ENCODE results near the gene DIP2A.

Gene DIP2A

GRCh38 chr21:46610018-46610701 lies 151.5 kb downstream of the DIP2A start:
- Histone ChIP-seq H3K4me2 (ENCODE audit: low read length) (no peak overlapping the region), H3K79me2 (ENCODE audit: control insufficient read depth, low read length) (no peaks in the 10 kb centered on the region), H3K9me2 (replicated peaks; ENCODE audit: control insufficient read depth, low read length) (no peaks in the 10 kb centered on the region), H3K9me3 (ENCODE audit: control insufficient read depth, insufficient read depth, low read length) (no peaks in the 10 kb centered on the region), H4K20me1 (ENCODE audit: control insufficient read depth, insufficient read depth, low read depth, low read length) (no peaks in the 10 kb centered on the region), H3K36me3 (ENCODE audit: control insufficient read depth, low read length) (no peaks in the 10 kb centered on the region), H3K4me3 (ENCODE audit: low read length) (no peak overlapping the region), H3F3A (ENCODE audit: control insufficient read depth, insufficient read depth) (no peaks in the 10 kb centered on the region), H3K27ac (ENCODE audit: low read depth, low read length) (no peak overlapping the region), H3K4me1 (ENCODE audit: control insufficient read depth, low read length) (no peaks in the 10 kb centered on the region), H3K27me3 (ENCODE audit: control insufficient read depth, low read length) (peaks cover 4% of the 10 kb centered on the region; the same call in 1 of the 2 replicates)
- TF ChIP-seq CTCF (IDR thresholded peaks at IDR 0.05; ENCODE audit: low read depth, low read length, poor library complexity, severe bottlenecking) (no peak), EZH2phosphoT487 (IDR thresholded peaks at IDR 0.05; ENCODE audit: borderline replicate concordance, low read length) (no peak)

GRCh38 chr21:46613391-46613790 lies 154.7 kb downstream of the DIP2A start:
- Histone ChIP-seq H3K36me3 (ENCODE audit: control insufficient read depth, low read length) (no peaks in the 10 kb centered on the region), H3K4me2 (ENCODE audit: low read length) (no peak overlapping the region), H3K4me1 (ENCODE audit: control insufficient read depth, low read length) (no peaks in the 10 kb centered on the region), H4K20me1 (ENCODE audit: control insufficient read depth, insufficient read depth, low read depth, low read length) (no peaks in the 10 kb centered on the region), H3K27me3 (ENCODE audit: control insufficient read depth, low read length) (0 out of 2 replicates have a peak, but pooled peaks cover 4% of the 10 kb centered on the region), H3F3A (ENCODE audit: control insufficient read depth, insufficient read depth) (no peaks in the 10 kb centered on the region), H3K9me3 (ENCODE audit: control insufficient read depth, insufficient read depth, low read length) (no peaks in the 10 kb centered on the region), H3K4me3 (ENCODE audit: low read length) (no peak overlapping the region), H3K9me2 (replicated peaks; ENCODE audit: control insufficient read depth, low read length) (no peaks in the 10 kb centered on the region), H3K27ac (ENCODE audit: low read depth, low read length) (no peak overlapping the region), H3K79me2 (ENCODE audit: control insufficient read depth, low read length) (no peaks in the 10 kb centered on the region)
- TF ChIP-seq CTCF (IDR thresholded peaks at IDR 0.05; ENCODE audit: low read depth, low read length, poor library complexity, severe bottlenecking): no peak
- TF ChIP-seq EZH2phosphoT487 (IDR thresholded peaks at IDR 0.05; ENCODE audit: borderline replicate concordance, low read length): no peak

- Histone ChIP-seq H3K79me2 (ENCODE audit: control insufficient read depth, low read length) (no peaks in the 10 kb centered on the region), H3K27ac (ENCODE audit: low read depth, low read length) (no peak overlapping the region)
These were observed 157.4 kb downstream of the DIP2A start for GRCh38 chr21:46616050-46616449.

More at GRCh38 chr21:46616050-46616449, 157.4 kb downstream of the DIP2A start:
- Histone ChIP-seq H3K4me3 (ENCODE audit: low read length) (no peak overlapping the region), H3K27me3 (ENCODE audit: control insufficient read depth, low read length) (no peaks in the 10 kb centered on the region), H3K36me3 (ENCODE audit: control insufficient read depth, low read length) (no peaks in the 10 kb centered on the region), H4K20me1 (ENCODE audit: control insufficient read depth, insufficient read depth, low read depth, low read length) (no peaks in the 10 kb centered on the region), H3K9me2 (replicated peaks; ENCODE audit: control insufficient read depth, low read length) (no peaks in the 10 kb centered on the region), H3K9me3 (ENCODE audit: control insufficient read depth, insufficient read depth, low read length) (no peaks in the 10 kb centered on the region), H3F3A (ENCODE audit: control insufficient read depth, insufficient read depth) (no peaks in the 10 kb centered on the region), H3K4me1 (ENCODE audit: control insufficient read depth, low read length) (no peaks in the 10 kb centered on the region), H3K4me2 (ENCODE audit: low read length) (no peak overlapping the region)
- TF ChIP-seq EZH2phosphoT487 (IDR thresholded peaks at IDR 0.05; ENCODE audit: borderline replicate concordance, low read length) (no peak), CTCF (IDR thresholded peaks at IDR 0.05; ENCODE audit: low read depth, low read length, poor library complexity, severe bottlenecking) (no peak)
